LNCAP (cell line): ENCODE data around the gene TUBB8.

ENCODE experiments used
- CTCF ChIP-seq: fragments of 450-650 bp; IDR thresholded peaks from 2 replicates; pipeline ENCODE4 v1.5.1; 2017; ENCODE audit warnings: mild to moderate bottlenecking

Gene TUBB8

GRCh38 chr10:89248-89647, 40.2 kb upstream of the TUBB8 start:
- TF ChIP-seq CTCF: no peak

GRCh38 chr10:88253-88652, 39.2 kb upstream of the TUBB8 start:
- TF ChIP-seq CTCF: no peak

- TF ChIP-seq CTCF: no peak
These were observed 38.3 kb upstream of the TUBB8 start for GRCh38 chr10:87177-88080.

- TF ChIP-seq CTCF: no peak
These were observed 36.9 kb upstream of the TUBB8 start for GRCh38 chr10:86031-86430.

- TF ChIP-seq CTCF: no peak
These were observed 35.9 kb upstream of the TUBB8 start for GRCh38 chr10:85044-85443.

- no peak for TF ChIP-seq CTCF
These were observed 34.9 kb upstream of the TUBB8 start for GRCh38 chr10:83930-84530.

- no peak for TF ChIP-seq CTCF
These were observed 31.5 kb upstream of the TUBB8 start for GRCh38 chr10:80477-81105.
